ENCODE measurements around the gene LRRC34. TPM values are rescaled to one million over a fixed set of nuclear protein-coding genes. Genes with fewer than 3 reads are reported as not detected.

Gene LRRC34
- total and polyA plus RNA-seq, 10 of the 15 experiments (the other 5 are each of a cell fraction or from before 2014, with no cell fraction given), result 0.24 to 3.7 (median 1.7) TPM

DNA sequence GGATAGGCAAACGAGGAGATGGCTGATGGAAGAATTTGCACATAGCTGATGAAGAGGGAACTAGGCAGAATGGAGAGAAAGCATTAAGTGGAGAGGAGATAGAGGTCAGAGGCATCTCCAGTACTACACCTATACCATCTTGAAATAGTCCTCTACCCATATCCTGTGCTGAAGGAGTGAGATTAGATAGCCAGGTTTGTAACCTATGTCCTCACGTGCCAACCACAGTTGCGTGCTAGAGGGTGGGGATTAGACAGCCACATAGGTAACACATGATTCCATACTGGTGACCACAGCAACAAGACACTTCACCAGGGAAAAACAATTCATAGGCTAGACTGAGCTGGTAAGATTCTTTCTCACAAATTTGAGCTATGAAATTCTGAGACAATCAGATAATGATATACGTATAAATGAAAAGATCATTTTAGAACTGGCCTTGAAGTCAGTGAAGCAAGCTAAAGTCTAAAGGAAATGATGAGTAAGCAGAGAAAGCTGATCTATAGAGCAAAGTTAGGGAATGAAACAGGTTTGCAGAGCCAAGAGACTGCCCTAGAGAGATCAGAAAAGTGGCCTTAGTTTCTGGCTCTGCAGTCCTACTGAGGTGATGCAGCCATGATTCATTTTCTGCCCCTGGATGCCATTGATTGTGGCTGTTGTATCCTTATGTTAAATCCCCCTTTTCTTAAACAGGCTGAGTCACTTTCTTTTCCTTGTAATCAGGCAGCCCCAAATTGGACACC, 21.8 kb downstream of the LRRC34 start (continued):
- TF ChIP-seq, protein P1, sequence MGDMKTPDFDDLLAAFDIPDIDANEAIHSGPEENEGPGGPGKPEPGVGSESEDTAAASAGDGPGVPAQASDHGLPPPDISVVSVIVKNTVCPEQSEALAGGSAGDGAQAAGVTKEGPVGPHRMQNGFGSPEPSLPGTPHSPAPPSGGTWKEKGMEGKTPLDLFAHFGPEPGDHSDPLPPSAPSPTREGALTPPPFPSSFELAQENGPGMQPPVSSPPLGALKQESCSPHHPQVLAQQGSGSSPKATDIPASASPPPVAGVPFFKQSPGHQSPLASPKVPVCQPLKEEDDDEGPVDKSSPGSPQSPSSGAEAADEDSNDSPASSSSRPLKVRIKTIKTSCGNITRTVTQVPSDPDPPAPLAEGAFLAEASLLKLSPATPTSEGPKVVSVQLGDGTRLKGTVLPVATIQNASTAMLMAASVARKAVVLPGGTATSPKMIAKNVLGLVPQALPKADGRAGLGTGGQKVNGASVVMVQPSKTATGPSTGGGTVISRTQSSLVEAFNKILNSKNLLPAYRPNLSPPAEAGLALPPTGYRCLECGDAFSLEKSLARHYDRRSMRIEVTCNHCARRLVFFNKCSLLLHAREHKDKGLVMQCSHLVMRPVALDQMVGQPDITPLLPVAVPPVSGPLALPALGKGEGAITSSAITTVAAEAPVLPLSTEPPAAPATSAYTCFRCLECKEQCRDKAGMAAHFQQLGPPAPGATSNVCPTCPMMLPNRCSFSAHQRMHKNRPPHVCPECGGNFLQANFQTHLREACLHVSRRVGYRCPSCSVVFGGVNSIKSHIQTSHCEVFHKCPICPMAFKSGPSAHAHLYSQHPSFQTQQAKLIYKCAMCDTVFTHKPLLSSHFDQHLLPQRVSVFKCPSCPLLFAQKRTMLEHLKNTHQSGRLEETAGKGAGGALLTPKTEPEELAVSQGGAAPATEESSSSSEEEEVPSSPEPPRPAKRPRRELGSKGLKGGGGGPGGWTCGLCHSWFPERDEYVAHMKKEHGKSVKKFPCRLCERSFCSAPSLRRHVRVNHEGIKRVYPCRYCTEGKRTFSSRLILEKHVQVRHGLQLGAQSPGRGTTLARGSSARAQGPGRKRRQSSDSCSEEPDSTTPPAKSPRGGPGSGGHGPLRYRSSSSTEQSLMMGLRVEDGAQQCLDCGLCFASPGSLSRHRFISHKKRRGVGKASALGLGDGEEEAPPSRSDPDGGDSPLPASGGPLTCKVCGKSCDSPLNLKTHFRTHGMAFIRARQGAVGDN (IDR thresholded peaks at IDR 0.05), result no peak
- TF ChIP-seq ZBED1 (IDR thresholded peaks at IDR 0.05; ENCODE audit: borderline replicate concordance) (no peak), MXI1 (IDR thresholded peaks at IDR 0.05; ENCODE audit: low read depth, low read length) (no peak), KDM1A (IDR thresholded peaks at IDR 0.05; ENCODE audit: borderline replicate concordance) (no peak)
- TF ChIP-seq, protein P2, sequence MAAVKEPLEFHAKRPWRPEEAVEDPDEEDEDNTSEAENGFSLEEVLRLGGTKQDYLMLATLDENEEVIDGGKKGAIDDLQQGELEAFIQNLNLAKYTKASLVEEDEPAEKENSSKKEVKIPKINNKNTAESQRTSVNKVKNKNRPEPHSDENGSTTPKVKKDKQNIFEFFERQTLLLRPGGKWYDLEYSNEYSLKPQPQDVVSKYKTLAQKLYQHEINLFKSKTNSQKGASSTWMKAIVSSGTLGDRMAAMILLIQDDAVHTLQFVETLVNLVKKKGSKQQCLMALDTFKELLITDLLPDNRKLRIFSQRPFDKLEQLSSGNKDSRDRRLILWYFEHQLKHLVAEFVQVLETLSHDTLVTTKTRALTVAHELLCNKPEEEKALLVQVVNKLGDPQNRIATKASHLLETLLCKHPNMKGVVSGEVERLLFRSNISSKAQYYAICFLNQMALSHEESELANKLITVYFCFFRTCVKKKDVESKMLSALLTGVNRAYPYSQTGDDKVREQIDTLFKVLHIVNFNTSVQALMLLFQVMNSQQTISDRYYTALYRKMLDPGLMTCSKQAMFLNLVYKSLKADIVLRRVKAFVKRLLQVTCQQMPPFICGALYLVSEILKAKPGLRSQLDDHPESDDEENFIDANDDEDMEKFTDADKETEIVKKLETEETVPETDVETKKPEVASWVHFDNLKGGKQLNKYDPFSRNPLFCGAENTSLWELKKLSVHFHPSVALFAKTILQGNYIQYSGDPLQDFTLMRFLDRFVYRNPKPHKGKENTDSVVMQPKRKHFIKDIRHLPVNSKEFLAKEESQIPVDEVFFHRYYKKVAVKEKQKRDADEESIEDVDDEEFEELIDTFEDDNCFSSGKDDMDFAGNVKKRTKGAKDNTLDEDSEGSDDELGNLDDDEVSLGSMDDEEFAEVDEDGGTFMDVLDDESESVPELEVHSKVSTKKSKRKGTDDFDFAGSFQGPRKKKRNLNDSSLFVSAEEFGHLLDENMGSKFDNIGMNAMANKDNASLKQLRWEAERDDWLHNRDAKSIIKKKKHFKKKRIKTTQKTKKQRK (IDR thresholded peaks at IDR 0.05; ENCODE audit: low read depth, low read length), result no peak
